ENCODE measurements around the gene KLF12. TPM values are rescaled to one million over a fixed set of nuclear protein-coding genes. Genes with fewer than 3 reads are reported as not detected.

Gene KLF12
- polyA plus RNA-seq, 1 experiment, result 16.3 TPM

- H3K36me3 ChIP-seq (ENCODE audit: control insufficient read depth, insufficient read depth, low read length), result no peaks in the 10 kb centered on the region
- POLR2A ChIA-PET, result no interaction called here
- DNase-seq (ENCODE audit: low read depth), result no peak
- no peaks in the 10 kb centered on the region for H3K27me3 ChIP-seq (ENCODE audit: control insufficient read depth, insufficient read depth, low read length)
- no peak overlapping the region for H3K4me3 ChIP-seq (ENCODE audit: low read depth, low read length)
- CTCF ChIA-PET, result no interaction called here
- TF ChIP-seq CTCF (IDR thresholded peaks at IDR 0.05; ENCODE audit: insufficient read depth, low read depth, low read length), result no peak
Observed at GRCh38 chr13:74101436-74101835, 32.8 kb downstream of the KLF12 start.

DNA sequence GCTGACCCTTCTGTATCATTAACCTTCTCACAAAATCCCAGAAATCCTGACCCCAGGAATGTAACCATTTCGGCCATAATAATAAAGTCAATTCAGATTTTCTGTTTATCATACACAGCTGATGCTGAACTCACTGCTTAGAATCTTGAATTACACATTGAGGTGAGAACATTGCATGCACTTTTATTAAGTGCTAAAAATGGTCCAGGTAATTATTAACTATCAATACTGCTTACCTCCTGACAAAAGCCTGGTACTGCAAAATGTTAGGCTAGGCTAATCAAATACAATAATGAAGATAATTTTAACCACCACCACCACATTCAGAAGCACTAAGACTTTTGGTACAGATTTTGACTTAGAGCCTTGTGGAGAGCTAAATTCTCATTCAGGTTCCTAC, 36.1 kb downstream of the KLF12 start:
- Histone ChIP-seq H3K36me3 (ENCODE audit: control insufficient read depth, insufficient read depth, low read length) (no peaks in the 10 kb centered on the region), H3K27me3 (ENCODE audit: control insufficient read depth, insufficient read depth, low read length) (no peaks in the 10 kb centered on the region), H3K4me3 (ENCODE audit: low read depth, low read length) (no peak overlapping the region)
- CTCF ChIA-PET, result no interaction called here
- no peak for DNase-seq (ENCODE audit: low read depth)
- TF ChIP-seq CTCF (IDR thresholded peaks at IDR 0.05; ENCODE audit: insufficient read depth, low read depth, low read length), result no peak
- POLR2A ChIA-PET, result no interaction called here

DNA sequence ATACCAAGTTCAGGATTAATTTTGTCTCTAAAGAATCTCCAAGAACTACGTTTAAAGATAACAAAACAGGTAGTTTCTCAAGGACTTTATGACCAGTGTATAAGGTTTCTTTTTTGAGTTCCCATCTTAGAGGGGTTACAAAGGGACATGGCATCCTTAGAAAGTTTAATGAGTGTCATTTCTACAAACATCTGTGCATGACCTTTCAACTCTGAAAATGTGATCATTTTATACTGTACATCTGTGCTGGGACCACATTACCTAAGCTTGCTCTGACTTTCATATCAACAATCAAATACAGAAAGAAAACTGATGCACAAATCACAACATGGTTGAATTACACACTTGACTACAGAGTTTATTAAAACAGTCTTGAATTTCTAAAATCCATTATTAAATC, 37.1 kb downstream of the KLF12 start:
- DNase-seq (ENCODE audit: low read depth), result no peak
- Histone ChIP-seq H3K4me3 (ENCODE audit: low read depth, low read length) (no peak overlapping the region), H3K27me3 (ENCODE audit: control insufficient read depth, insufficient read depth, low read length) (no peaks in the 10 kb centered on the region), H3K36me3 (ENCODE audit: control insufficient read depth, insufficient read depth, low read length) (no peaks in the 10 kb centered on the region)
- TF ChIP-seq CTCF (IDR thresholded peaks at IDR 0.05; ENCODE audit: insufficient read depth, low read depth, low read length), result no peak
- POLR2A ChIA-PET, result no interaction called here
- CTCF ChIA-PET, result no interaction called here

DNA sequence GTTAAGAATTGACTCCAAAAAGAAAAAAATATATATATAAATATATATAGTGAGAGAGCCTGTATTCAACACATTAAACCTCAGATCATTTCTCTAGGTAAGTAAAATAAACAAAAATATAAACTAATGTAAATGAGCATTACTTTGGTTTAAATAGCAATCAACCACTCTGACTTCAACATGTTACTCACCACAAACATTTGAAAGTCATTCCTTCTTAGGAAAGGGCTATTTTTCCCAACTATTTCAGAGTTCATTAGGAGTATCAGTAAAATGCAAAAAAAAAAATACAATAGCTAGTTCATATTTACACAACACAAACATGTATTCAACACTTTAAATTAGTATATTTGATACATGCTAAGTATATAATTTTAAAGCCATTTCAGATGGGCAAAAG, 40.5 kb downstream of the KLF12 start:
- no peak for DNase-seq (ENCODE audit: low read depth)
- TF ChIP-seq CTCF (IDR thresholded peaks at IDR 0.05; ENCODE audit: insufficient read depth, low read depth, low read length), result no peak
- POLR2A ChIA-PET, result no interaction called here
- Histone ChIP-seq H3K4me3 (ENCODE audit: low read depth, low read length) (no peak overlapping the region), H3K36me3 (ENCODE audit: control insufficient read depth, insufficient read depth, low read length) (no peaks in the 10 kb centered on the region), H3K27me3 (ENCODE audit: control insufficient read depth, insufficient read depth, low read length) (no peaks in the 10 kb centered on the region)
- CTCF ChIA-PET, result interaction anchor here (0.6 kb wide), 1 partner anchor 119 kb away, joined by 3 read pairs; no protein-coding TSS in a partner anchor

DNA sequence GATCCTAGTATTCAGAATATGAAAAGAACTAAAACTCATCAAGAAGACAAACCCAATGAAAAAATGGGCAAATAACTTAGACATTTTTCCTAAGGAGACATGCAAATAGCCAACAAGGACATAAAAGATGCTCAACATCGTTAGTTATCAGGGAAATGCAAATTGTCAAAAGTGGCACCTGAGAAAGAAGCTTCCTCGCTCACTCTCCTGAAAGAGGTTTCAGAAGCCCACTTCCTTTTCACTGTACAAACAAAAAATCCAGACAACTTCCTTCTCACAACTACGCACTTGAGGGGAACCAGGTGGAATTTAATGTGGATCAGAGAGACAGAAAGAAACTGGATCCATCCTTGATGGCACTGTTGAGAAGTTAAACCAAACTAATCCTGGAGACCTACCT, 41.5 kb downstream of the KLF12 start:
- Histone ChIP-seq H3K27me3 (ENCODE audit: control insufficient read depth, insufficient read depth, low read length) (no peaks in the 10 kb centered on the region), H3K36me3 (ENCODE audit: control insufficient read depth, insufficient read depth, low read length) (no peaks in the 10 kb centered on the region), H3K4me3 (ENCODE audit: low read depth, low read length) (no peak overlapping the region)
- POLR2A ChIA-PET, result no interaction called here
- CTCF ChIA-PET, result no interaction called here
- TF ChIP-seq CTCF (IDR thresholded peaks at IDR 0.05; ENCODE audit: insufficient read depth, low read depth, low read length), result no peak
- DNase-seq (ENCODE audit: low read depth), result no peak

All from BJ (cell line).